HCT116 (cell line): Measurements from ENCODE around the gene CPNE2.

ENCODE experiments used
- CEBPB ChIP-seq: IDR thresholded peaks from 2 replicates; pipeline ENCODE4 v1.6.1; 2012; ENCODE audit warnings: low read depth
- ELF1 ChIP-seq: IDR thresholded peaks from 2 replicates; pipeline ENCODE4 v1.6.1; 2012; ENCODE audit warnings: low read depth, borderline replicate concordance
- EZH2 ChIP-seq: fragments of 200-600 bp; sonication (generic); IDR thresholded peaks from 2 replicates; pipeline ENCODE4 v1.6.1; 2017; ENCODE audit warnings: antibody characterized with exemption, mixed run types
- MAX ChIP-seq: IDR thresholded peaks from 2 replicates; pipeline ENCODE4 v1.6.1; 2012
- POLR2A ChIP-seq: IDR thresholded peaks from 2 replicates; pipeline ENCODE4 v1.7.0; 2011; ENCODE audit warnings: borderline replicate concordance; ENCODE audit not compliant: insufficient read depth, insufficient read length; ENCODE audit errors: extremely low read depth
- POLR2AphosphoS5 ChIP-seq: IDR thresholded peaks from 2 replicates; pipeline ENCODE4 v1.6.1; 2011; ENCODE audit warnings: mild to moderate bottlenecking, low read depth, low read length, moderate library complexity
- SIN3A ChIP-seq: IDR thresholded peaks from 2 replicates; pipeline ENCODE4 v1.6.1; 2012; ENCODE audit warnings: low read depth
- TCF7L2 ChIP-seq: IDR thresholded peaks from 2 replicates; pipeline ENCODE4 v1.7.0; 2011; ENCODE audit warnings: borderline replicate concordance, inconsistent platforms; ENCODE audit not compliant: insufficient read depth, insufficient read length; ENCODE audit errors: extremely low read depth
- YY1 ChIP-seq: IDR thresholded peaks from 2 replicates; pipeline ENCODE4 v1.6.1; 2011; ENCODE audit warnings: low read length, low read depth, moderate library complexity, mild to moderate bottlenecking; ENCODE audit not compliant: insufficient replicate concordance; ENCODE audit errors: extremely low read depth
- ZNF274 ChIP-seq: fragments of 200-500 bp; sonication (Bioruptor generic); IDR thresholded peaks from 2 replicates; pipeline ENCODE4 v1.6.1; 2014; ENCODE audit warnings: mild to moderate bottlenecking, low read depth, low read length, inconsistent platforms
- TF ChIP-seq, protein P1 (sequence below), 3 experiments: fragments of 200-600 bp in 1 of 3; sonication (generic) in 1 of 3; IDR thresholded peaks in 2 of 3; conservative IDR thresholded peaks in 1 of 3; 2 replicates each; pipeline ENCODE4 v1.5.1; 2012 to 2017; ENCODE audit warnings: low read depth in 2 of 3, low read length in 2 of 3, antibody characterized with exemption in 1 of 3, borderline replicate concordance in 1 of 3, control low read depth in 1 of 3, mild to moderate bottlenecking in 1 of 3, mixed read lengths in 1 of 3, mixed run types in 1 of 3, moderate library complexity in 1 of 3; ENCODE audit not compliant: insufficient read depth in 1 of 3

- TF ChIP-seq EZH2 (no peak), MAX (no peak), TCF7L2 (no peak), ZNF274 (no peak), POLR2AphosphoS5 (no peak), ELF1 (no peak), POLR2A (no peak), SIN3A (no peak), YY1 (no peak), CEBPB (no peak)
- TF ChIP-seq, protein P1, sequence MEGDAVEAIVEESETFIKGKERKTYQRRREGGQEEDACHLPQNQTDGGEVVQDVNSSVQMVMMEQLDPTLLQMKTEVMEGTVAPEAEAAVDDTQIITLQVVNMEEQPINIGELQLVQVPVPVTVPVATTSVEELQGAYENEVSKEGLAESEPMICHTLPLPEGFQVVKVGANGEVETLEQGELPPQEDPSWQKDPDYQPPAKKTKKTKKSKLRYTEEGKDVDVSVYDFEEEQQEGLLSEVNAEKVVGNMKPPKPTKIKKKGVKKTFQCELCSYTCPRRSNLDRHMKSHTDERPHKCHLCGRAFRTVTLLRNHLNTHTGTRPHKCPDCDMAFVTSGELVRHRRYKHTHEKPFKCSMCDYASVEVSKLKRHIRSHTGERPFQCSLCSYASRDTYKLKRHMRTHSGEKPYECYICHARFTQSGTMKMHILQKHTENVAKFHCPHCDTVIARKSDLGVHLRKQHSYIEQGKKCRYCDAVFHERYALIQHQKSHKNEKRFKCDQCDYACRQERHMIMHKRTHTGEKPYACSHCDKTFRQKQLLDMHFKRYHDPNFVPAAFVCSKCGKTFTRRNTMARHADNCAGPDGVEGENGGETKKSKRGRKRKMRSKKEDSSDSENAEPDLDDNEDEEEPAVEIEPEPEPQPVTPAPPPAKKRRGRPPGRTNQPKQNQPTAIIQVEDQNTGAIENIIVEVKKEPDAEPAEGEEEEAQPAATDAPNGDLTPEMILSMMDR (IDR thresholded peaks at IDR 0.05 in 2 of 3, conservative IDR thresholded peaks at IDR 0.05 in 1 of 3; ENCODE audit: borderline replicate concordance in 1 of 3, insufficient read depth in 1 of 3, low read depth in 2 of 3, low read length in 2 of 3), result no peak
Observed at GRCh38 chr16:57054338-57054737, 38.0 kb upstream of the CPNE2 start.
